ENCODE data around the gene ZNF235.
"Not testable (repeated sequence)": the region's sequence is repeated elsewhere in the genome, so short reads cannot be mapped to it uniquely, and the experiment has no call there.

Gene ZNF235

GRCh38 chr19:44341794-44342193 is 37.0 kb upstream of the ZNF235 start:
- 100% methylated on average over 1 of the region's 2 CpGs for WGBS
- no peak overlapping the region for H2BK15ac ChIP-seq (ENCODE audit: low read depth, poor library complexity, severe bottlenecking)
- H2BK12ac ChIP-seq (ENCODE audit: low read length in 2 of 2), result no peak overlapping the region
- no peak overlapping the region for H3K4me2 ChIP-seq (ENCODE audit: low read length, poor library complexity, severe bottlenecking)
- H3K4ac ChIP-seq (ENCODE audit: low read depth in 1 of 2, low read length in 2 of 2), result no peak overlapping the region
- H4K8ac ChIP-seq (ENCODE audit: low read length), result no peak overlapping the region
- peaks cover 21 to 60% of the 10 kb centered on the region in 2 experiments for H3K36me3 ChIP-seq (ENCODE audit: control insufficient read depth in 1 of 2, insufficient read depth in 2 of 2, low read depth in 1 of 2, low read length in 2 of 2)
- H3K14ac ChIP-seq (ENCODE audit: low read length in 2 of 2), result no peak overlapping the region
- no peak overlapping the region for H3K9ac ChIP-seq (ENCODE audit: low read length)
- H2AFZ ChIP-seq (ENCODE audit: low read depth, low read length), result no peak overlapping the region
- H3K4me3 ChIP-seq (ENCODE audit: insufficient read depth in 1 of 2, low read depth in 1 of 2, low read length in 2 of 2), result no peak overlapping the region
- no peak overlapping the region for H2BK120ac ChIP-seq (ENCODE audit: low read depth, low read length)
- no peak overlapping the region for H2BK5ac ChIP-seq (ENCODE audit: low read depth, low read length, poor library complexity, severe bottlenecking)
- no peak for DNase-seq
- no peaks in the 10 kb centered on the region for H3K27me3 ChIP-seq (ENCODE audit: control insufficient read depth in 1 of 2, insufficient read depth in 1 of 2, low read length in 2 of 2)
- no peaks in the 10 kb centered on the region for H3K4me1 ChIP-seq (ENCODE audit: control insufficient read depth, insufficient read depth, low read depth, low read length)
- no peak overlapping the region for H3K23ac ChIP-seq (ENCODE audit: low read length in 2 of 2)
- no peak overlapping the region for H3K18ac ChIP-seq (ENCODE audit: low read depth in 1 of 2, low read length in 2 of 2)
- no peak overlapping the region for H3K27ac ChIP-seq (ENCODE audit: low read length, poor library complexity, severe bottlenecking)
- H3K9me3 ChIP-seq (ENCODE audit: control insufficient read depth, low read length), result peaks cover 69% of the 10 kb centered on the region
- peaks cover 31% of the 10 kb centered on the region for H3K79me1 ChIP-seq (replicated peaks; ENCODE audit: low read length, poor library complexity, severe bottlenecking)
- no peak overlapping the region for H4K91ac ChIP-seq (ENCODE audit: low read length)
- no peak overlapping the region for H2AK5ac ChIP-seq (ENCODE audit: low read length, severe bottlenecking)

GRCh38 chr19:44334639-44335038 is 29.8 kb upstream of the ZNF235 start:
- H2BK15ac ChIP-seq (ENCODE audit: low read depth, poor library complexity, severe bottlenecking); H3K4me1 ChIP-seq (ENCODE audit: control insufficient read depth, insufficient read depth, low read depth, low read length); H3K4me2 ChIP-seq (ENCODE audit: low read length, poor library complexity, severe bottlenecking); H3K27ac ChIP-seq (ENCODE audit: low read length, poor library complexity, severe bottlenecking); H2BK12ac ChIP-seq (ENCODE audit: low read length in 2 of 2); H3K9ac ChIP-seq (ENCODE audit: low read length); DNase-seq; H3K4me3 ChIP-seq (ENCODE audit: insufficient read depth in 1 of 2, low read depth in 1 of 2, low read length in 2 of 2); H3K14ac ChIP-seq (ENCODE audit: low read length in 2 of 2); H2AK5ac ChIP-seq (ENCODE audit: low read length, severe bottlenecking); H3K4ac ChIP-seq (ENCODE audit: low read depth in 1 of 2, low read length in 2 of 2); H2BK120ac ChIP-seq (ENCODE audit: low read depth, low read length); H3K23ac ChIP-seq (ENCODE audit: low read length in 2 of 2); H3K18ac ChIP-seq (ENCODE audit: low read depth in 1 of 2, low read length in 2 of 2); H2AFZ ChIP-seq (ENCODE audit: low read depth, low read length); H4K91ac ChIP-seq (ENCODE audit: low read length); H3K27me3 ChIP-seq (ENCODE audit: control insufficient read depth in 1 of 2, insufficient read depth in 1 of 2, low read length in 2 of 2); H2BK5ac ChIP-seq (ENCODE audit: low read depth, low read length, poor library complexity, severe bottlenecking); H4K8ac ChIP-seq (ENCODE audit: low read length): not testable (repeated sequence)
- WGBS, result 70% methylated on average over 3 of the region's 3 CpGs
- peaks cover 12% of the 10 kb centered on the region for H3K79me1 ChIP-seq (replicated peaks; ENCODE audit: low read length, poor library complexity, severe bottlenecking)
- peaks cover 37 to 96% of the 10 kb centered on the region in 2 experiments for H3K36me3 ChIP-seq (ENCODE audit: control insufficient read depth in 1 of 2, insufficient read depth in 2 of 2, low read depth in 1 of 2, low read length in 2 of 2)
- peaks cover 94% of the 10 kb centered on the region for H3K9me3 ChIP-seq (ENCODE audit: control insufficient read depth, low read length)

- no peak overlapping the region for H3K18ac ChIP-seq (ENCODE audit: low read depth in 1 of 2, low read length in 2 of 2)
- H4K8ac ChIP-seq (ENCODE audit: low read length), result no peak overlapping the region
- H3K4me1 ChIP-seq (ENCODE audit: control insufficient read depth, insufficient read depth, low read depth, low read length), result no peaks in the 10 kb centered on the region
- H3K9ac ChIP-seq (ENCODE audit: low read length), result no peak overlapping the region
- H3K27me3 ChIP-seq (ENCODE audit: control insufficient read depth in 1 of 2, insufficient read depth in 1 of 2, low read length in 2 of 2), result no peaks in the 10 kb centered on the region
- H3K4me3 ChIP-seq (ENCODE audit: insufficient read depth in 1 of 2, low read depth in 1 of 2, low read length in 2 of 2), result peak overlapping the region in 1 of 2 experiments; percentile 7
- no peak overlapping the region for H3K4ac ChIP-seq (ENCODE audit: low read depth in 1 of 2, low read length in 2 of 2)
- no CpG with 5 or more reads among the region's 1 CpG for WGBS
- H3K9me3 ChIP-seq (ENCODE audit: control insufficient read depth, low read length), result peaks cover 98% of the 10 kb centered on the region
- no peak overlapping the region for H2AFZ ChIP-seq (ENCODE audit: low read depth, low read length)
- H3K4me2 ChIP-seq (ENCODE audit: low read length, poor library complexity, severe bottlenecking), result no peak overlapping the region
- no peak overlapping the region for H2BK12ac ChIP-seq (ENCODE audit: low read length in 2 of 2)
- no peak overlapping the region for H4K91ac ChIP-seq (ENCODE audit: low read length)
- H2BK120ac ChIP-seq (ENCODE audit: low read depth, low read length), result no peak overlapping the region
- peaks cover 9% of the 10 kb centered on the region for H3K79me1 ChIP-seq (replicated peaks; ENCODE audit: low read length, poor library complexity, severe bottlenecking)
- H3K14ac ChIP-seq (ENCODE audit: low read length in 2 of 2), result no peak overlapping the region
- no peak overlapping the region for H2AK5ac ChIP-seq (ENCODE audit: low read length, severe bottlenecking)
- no peak overlapping the region for H2BK5ac ChIP-seq (ENCODE audit: low read depth, low read length, poor library complexity, severe bottlenecking)
- H2BK15ac ChIP-seq (ENCODE audit: low read depth, poor library complexity, severe bottlenecking), result no peak overlapping the region
- H3K27ac ChIP-seq (ENCODE audit: low read length, poor library complexity, severe bottlenecking), result no peak overlapping the region
- peaks cover 38 to 97% of the 10 kb centered on the region in 2 experiments for H3K36me3 ChIP-seq (ENCODE audit: control insufficient read depth in 1 of 2, insufficient read depth in 2 of 2, low read depth in 1 of 2, low read length in 2 of 2)
- no peak for DNase-seq
- no peak overlapping the region for H3K23ac ChIP-seq (ENCODE audit: low read length in 2 of 2)
These were observed 27.3 kb upstream of the ZNF235 start for GRCh38 chr19:44332145-44332544.

GRCh38 chr19:44315883-44316282 is 11.1 kb upstream of the ZNF235 start:
- Histone ChIP-seq H3K4me3 (ENCODE audit: insufficient read depth in 1 of 2, low read depth in 1 of 2, low read length in 2 of 2) (no peak overlapping the region), H3K4ac (ENCODE audit: low read depth in 1 of 2, low read length in 2 of 2) (no peak overlapping the region), H3K18ac (ENCODE audit: low read depth in 1 of 2, low read length in 2 of 2) (no peak overlapping the region), H3K27me3 (ENCODE audit: control insufficient read depth in 1 of 2, insufficient read depth in 1 of 2, low read length in 2 of 2) (no peaks in the 10 kb centered on the region), H2AK5ac (ENCODE audit: low read length, severe bottlenecking) (no peak overlapping the region), H3K23ac (ENCODE audit: low read length in 2 of 2) (no peak overlapping the region), H2BK5ac (ENCODE audit: low read depth, low read length, poor library complexity, severe bottlenecking) (no peak overlapping the region), H2BK15ac (ENCODE audit: low read depth, poor library complexity, severe bottlenecking) (no peak overlapping the region), H2BK120ac (ENCODE audit: low read depth, low read length) (no peak overlapping the region), H2AFZ (ENCODE audit: low read depth, low read length) (no peak overlapping the region), H3K36me3 (ENCODE audit: control insufficient read depth in 1 of 2, insufficient read depth in 2 of 2, low read depth in 1 of 2, low read length in 2 of 2) (no peaks in the 10 kb centered on the region), H3K14ac (ENCODE audit: low read length in 2 of 2) (no peak overlapping the region), H3K9me3 (ENCODE audit: control insufficient read depth, low read length) (peaks cover 52% of the 10 kb centered on the region), H3K4me1 (ENCODE audit: control insufficient read depth, insufficient read depth, low read depth, low read length) (no peaks in the 10 kb centered on the region), H3K9ac (ENCODE audit: low read length) (no peak overlapping the region), H4K8ac (ENCODE audit: low read length) (no peak overlapping the region), H3K4me2 (ENCODE audit: low read length, poor library complexity, severe bottlenecking) (no peak overlapping the region), H3K79me1 (replicated peaks; ENCODE audit: low read length, poor library complexity, severe bottlenecking) (no peaks in the 10 kb centered on the region), H4K91ac (ENCODE audit: low read length) (no peak overlapping the region), H3K27ac (ENCODE audit: low read length, poor library complexity, severe bottlenecking) (no peak overlapping the region), H2BK12ac (ENCODE audit: low read length in 2 of 2) (no peak overlapping the region)
- WGBS, result no CpG with 5 or more reads among the region's 2 CpGs
- DNase-seq, result no peak
